ENCODE data around the gene OGFOD3.

DNA sequence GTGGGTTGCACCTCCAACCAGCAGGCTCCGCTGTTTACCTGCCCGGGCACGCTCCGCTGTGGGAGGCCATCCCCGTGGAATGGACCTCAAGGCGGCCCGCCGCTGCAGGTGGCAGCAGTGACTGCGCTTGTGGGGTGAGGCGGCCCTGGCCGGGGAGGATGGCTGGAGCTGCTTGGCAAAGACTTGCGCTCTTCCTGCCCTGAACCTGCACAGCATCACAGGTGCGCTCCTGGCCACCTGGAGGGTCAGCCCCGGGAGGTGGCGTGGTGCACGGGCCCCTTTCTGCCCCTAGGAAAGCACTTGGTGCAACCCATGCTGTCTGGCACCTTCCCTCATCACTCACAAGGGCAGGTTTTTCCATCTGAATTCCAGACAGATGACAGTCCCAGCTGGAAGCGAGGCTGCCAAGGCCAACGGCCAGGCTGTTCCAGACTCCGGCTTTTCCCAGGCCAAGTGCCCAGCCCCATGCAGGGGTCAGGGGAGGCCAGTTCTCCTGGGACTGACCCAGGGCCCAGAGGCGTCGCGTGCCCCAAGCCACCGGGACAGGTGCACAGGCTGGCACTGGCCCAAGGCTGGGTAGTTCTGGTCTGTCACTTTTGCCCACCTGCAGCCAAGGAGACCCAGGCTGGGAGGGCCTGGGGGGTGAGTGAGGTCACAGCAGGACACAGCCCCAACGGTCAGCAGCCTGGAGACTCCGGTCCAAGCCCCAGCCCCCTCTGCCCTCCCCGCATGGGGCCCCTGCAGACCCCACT is 33.5 kb downstream of the OGFOD3 start:
- TF ChIP-seq CTCF (IDR thresholded peaks at IDR 0.05; ENCODE audit: borderline replicate concordance, extremely low read depth, low read length, poor library complexity, severe bottlenecking) (no peak), EZH2 (IDR thresholded peaks at IDR 0.05; ENCODE audit: borderline replicate concordance, low read depth, low read length, severe bottlenecking) (no peak)
